GM12864 (cell line): ENCODE data around the gene ERG.

ENCODE experiments used
- DNase-seq: peaks from one replicate; pipeline ENCODE4 v3.0.0-alpha.2; 2011; ENCODE audit warnings: low read depth
- H3K4me3 ChIP-seq: 2 replicates; pipeline ENCODE4 v1.5.1; 2011; ENCODE audit warnings: mild to moderate bottlenecking, low read depth, low read length, control low read depth
- TF ChIP-seq, protein P1 (sequence below): IDR thresholded peaks from 2 replicates; pipeline ENCODE4 v1.5.1; 2011; ENCODE audit warnings: low read depth, mild to moderate bottlenecking, moderate library complexity, low read length, control low read depth, inconsistent platforms; ENCODE audit errors: missing control alignments

Gene ERG

DNA sequence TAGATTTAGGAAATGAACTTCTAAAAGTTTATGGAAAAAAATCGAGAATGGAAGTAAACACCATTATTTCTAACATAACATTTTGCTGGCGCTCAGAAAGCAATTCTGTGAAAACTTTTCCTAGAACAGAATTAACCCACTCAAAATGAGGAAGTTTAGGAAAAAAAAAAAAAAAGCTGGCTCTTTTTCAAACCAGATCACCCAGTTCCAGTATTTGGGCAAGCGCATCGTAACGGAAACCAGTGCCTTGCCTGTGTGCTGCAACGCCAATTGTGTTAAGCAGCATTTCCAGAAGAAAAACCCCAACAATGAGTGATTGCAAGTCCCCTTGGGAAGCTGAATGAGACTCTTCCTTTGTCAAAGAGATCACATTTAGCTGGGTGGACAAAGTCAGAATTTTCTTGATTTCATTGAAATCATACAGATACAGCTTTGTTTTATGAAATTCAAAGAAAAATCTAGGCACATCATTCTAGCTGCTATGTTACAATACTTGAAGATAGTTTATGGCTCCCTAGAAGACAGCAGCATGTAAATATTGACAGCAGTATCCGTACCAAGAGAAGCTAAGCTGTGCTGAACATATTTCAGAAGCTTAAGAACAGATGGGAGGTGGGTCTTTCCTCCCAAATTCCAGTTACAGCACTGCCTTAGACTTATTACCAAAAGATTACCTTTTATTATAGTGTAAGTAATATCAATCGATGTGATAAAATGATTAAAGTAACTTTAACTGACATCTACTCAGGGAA lies 113.4 kb downstream of the ERG start:
- no peak for DNase-seq
- no peak overlapping the region for H3K4me3 ChIP-seq
- TF ChIP-seq, protein P1, sequence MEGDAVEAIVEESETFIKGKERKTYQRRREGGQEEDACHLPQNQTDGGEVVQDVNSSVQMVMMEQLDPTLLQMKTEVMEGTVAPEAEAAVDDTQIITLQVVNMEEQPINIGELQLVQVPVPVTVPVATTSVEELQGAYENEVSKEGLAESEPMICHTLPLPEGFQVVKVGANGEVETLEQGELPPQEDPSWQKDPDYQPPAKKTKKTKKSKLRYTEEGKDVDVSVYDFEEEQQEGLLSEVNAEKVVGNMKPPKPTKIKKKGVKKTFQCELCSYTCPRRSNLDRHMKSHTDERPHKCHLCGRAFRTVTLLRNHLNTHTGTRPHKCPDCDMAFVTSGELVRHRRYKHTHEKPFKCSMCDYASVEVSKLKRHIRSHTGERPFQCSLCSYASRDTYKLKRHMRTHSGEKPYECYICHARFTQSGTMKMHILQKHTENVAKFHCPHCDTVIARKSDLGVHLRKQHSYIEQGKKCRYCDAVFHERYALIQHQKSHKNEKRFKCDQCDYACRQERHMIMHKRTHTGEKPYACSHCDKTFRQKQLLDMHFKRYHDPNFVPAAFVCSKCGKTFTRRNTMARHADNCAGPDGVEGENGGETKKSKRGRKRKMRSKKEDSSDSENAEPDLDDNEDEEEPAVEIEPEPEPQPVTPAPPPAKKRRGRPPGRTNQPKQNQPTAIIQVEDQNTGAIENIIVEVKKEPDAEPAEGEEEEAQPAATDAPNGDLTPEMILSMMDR = no peak

DNA sequence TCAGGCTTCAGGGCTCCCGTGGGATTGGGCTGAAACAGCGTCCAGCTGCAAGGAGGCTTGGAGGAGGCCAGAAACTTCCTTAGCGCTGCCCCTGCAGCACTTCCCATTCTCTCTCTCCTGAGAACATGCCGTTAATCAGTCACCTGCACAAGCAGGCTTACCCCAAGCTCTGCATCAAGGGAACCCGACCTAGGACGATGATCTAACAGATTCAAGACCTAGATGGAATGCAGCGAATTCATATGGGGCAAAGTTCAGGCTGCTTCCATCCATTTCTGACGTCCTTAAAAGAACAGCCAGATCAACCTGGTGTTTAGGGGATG lies 114.1 kb downstream of the ERG start:
- no peak overlapping the region for H3K4me3 ChIP-seq
- DNase-seq = no peak
- TF ChIP-seq, protein P1 = no peak

DNA sequence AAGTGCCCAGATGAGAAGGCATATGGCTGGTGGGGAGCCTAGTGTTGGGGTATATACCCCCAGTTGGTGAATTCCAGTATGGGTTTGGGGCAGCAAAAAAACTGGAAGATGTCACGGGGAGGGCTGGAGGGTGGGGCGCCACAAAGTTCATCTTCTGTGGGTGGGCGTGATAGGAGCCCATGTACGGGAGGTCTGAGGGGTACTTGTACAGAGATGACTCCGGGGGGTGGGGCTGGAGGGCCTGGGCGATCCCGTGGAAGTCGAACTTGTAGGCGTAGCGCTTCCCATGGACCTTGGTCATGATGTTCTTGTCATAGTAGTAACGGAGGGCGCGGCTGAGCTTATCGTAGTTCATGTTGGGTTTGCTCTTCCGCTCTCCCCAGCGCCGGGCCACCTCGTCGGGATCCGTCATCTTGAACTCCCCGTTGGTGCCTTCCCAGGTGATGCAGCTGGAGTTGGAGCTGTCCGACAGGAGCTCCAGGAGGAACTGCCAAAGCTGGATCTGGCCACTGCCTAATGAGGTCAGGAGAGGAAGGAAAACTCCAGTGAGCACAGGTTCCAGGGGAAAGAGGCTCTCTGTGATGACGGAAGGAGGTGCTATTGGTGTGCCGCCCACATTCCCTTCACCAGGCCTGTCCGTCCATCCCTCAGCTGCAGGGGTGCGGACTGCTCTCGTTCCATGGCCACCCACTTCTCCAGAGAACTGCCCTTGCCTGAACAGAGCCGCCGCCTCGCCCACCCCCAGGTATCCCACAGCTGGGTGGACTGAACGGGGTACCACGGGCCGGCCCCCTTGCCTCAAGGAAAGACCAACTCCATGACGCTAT lies 114.7 kb downstream of the ERG start:
- DNase-seq = no peak
- TF ChIP-seq, protein P1 = no peak
- no peak overlapping the region for H3K4me3 ChIP-seq

DNA sequence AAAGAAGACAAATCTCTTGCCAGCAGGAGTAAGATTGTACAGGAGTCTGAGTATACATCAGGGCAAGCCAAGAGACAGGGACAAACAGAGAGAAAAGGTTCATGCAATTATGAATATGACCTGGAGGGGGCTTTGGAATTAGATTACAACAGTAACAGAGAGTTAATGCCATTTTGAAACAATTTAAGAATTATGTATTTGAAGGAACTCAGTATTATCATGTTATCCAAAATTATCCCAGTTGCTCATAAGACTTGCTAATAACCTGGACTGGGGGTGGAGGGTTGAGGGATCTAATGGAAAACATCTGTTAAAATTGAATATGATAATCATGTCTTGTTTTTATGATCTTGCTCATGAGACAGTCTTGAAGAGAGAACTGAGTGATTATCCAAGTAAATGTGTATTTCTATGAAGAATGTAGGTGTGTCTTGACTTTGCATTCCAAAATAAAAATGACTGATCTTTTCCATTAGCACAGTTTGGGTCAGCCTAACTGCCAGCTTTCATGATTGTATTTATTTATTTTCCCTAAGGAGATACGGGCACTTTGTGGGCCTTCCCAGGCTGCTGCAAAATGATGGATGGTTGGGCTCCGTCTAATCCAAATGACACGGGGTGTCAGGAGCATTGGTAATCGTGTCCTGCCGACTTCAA lies 117.7 kb downstream of the ERG start:
- TF ChIP-seq, protein P1 = peak; percentile 17
- no peak for DNase-seq

DNA sequence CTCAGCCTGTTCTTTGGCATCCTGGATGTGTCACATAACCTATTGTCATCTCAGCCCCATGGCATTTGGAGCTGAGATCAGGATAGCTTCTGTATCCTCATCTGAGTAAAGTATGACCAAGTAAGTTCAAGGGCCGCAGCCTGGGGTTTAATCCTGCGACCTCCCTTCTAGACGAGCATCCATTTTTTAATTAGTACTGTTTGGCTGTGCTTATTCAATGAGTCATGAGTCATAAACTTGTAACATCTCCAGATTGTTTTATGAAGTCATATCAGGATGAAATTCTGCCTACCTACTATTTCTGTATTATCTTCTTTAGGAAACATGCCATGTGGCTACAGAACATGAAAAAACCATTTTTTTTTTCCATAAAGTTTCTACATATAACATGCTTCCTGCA lies 119.1 kb downstream of the ERG start:
- TF ChIP-seq, protein P1 = no peak
- no peak for DNase-seq
- H3K4me3 ChIP-seq = no peak overlapping the region

More for the DNA sequence above, 117.7 kb downstream of the ERG start:
- H3K4me3 ChIP-seq = no peak overlapping the region

DNA sequence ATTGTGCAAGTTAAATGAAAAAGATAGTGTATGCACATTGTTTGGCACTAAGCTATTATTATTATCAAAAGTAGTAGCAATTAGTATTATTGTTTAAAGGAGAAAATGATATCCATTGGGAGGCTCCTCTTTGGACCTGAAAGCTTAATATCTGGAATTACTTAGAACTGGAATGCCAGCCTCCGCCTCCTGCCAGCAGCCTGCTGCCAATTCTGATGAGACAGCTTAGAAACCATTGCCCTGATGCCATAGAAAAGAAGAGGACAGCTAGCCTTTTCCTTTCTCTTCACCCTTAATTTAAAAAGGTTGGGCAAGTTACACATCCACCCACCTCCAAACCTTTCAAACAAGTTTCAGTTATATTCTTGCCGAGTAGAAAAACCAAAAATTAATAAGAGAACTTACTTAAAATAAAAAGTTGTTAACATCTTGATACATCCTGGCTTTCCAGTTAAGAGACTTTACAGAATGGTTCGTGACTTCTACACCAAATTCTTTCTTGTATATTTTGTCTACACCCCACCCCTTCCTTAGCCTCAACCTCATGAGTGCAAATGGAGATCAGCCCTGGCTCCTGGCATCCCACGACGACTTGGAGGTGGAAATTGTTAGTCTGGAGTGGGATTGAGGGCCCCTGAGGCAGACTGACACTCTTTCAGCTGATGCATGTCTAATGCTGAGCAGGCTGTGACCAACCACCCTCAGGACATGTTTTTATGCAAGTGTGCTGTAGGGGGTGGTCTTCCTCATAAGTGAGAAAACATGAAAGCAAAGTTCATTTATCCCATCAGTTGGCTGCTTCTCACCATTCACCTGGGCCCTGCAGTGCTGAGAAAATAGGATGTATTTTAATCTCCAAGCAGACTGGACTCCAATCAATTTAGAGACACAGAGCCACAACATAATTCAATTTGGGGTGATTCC lies 120.8 kb downstream of the ERG start:
- TF ChIP-seq, protein P1 = no peak
- H3K4me3 ChIP-seq = no peak overlapping the region
- no peak for DNase-seq
